ENCODE measurements around the gene CA9. TPM values are rescaled to one million over a fixed set of nuclear protein-coding genes. Genes with fewer than 3 reads are reported as not detected.

The CA9 gene
- total RNA-seq, 4 donors from 2014 or later = 0.14 TPM; not detected in 3

DNA sequence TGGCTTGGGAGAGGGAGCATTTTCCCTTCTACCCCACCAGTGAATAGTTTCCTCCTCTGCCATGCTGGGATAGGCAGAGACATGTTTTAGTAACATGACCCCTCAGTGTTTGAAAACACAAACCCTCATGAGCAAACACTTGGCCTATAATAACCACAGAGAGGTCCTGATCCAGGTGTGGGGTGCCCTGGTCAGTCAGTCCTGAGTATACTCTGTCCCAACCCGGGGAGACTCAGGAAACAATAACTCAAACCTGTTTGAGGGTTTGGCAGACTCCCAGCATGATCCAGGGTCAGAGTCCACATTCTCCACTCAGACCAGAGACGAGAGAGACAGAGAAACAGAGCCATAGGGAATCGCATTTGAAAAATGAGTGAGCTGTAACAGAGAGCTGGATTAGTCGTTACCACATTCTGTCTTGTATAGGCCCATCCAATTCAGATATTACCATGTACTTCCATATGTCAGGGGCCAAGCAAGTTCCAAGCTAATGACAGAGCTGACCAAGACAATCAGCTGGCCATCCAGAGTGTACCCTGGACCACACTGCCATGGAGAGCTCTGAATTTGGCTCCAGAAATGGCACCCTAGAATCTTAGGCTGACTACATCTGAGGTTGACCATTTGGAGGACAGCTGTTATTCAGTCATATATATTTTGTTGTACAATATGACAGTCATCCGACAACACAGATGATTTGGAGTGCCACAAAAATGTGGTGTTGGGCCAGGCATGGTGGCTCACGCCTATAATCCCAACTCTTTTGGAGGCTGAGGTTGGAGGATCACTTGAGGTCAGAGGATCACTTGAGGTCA, 4.2 kb upstream of the CA9 start:
- intact Hi-C loops (cut with DNase I; ENCODE audit: low total_unique reads) = no loop called here
- DNase-seq = no peak
- no peaks in the 10 kb centered on the region for H3K36me3 ChIP-seq
- no peak overlapping the region for H3K4me3 ChIP-seq
- no peaks in the 10 kb centered on the region for H3K9me3 ChIP-seq
- H3K27me3 ChIP-seq = no peaks in the 10 kb centered on the region
- H3K27ac ChIP-seq = no peak overlapping the region
- no peak for TF ChIP-seq POLR2A (IDR thresholded peaks at IDR 0.05)
- TF ChIP-seq, protein P1, sequence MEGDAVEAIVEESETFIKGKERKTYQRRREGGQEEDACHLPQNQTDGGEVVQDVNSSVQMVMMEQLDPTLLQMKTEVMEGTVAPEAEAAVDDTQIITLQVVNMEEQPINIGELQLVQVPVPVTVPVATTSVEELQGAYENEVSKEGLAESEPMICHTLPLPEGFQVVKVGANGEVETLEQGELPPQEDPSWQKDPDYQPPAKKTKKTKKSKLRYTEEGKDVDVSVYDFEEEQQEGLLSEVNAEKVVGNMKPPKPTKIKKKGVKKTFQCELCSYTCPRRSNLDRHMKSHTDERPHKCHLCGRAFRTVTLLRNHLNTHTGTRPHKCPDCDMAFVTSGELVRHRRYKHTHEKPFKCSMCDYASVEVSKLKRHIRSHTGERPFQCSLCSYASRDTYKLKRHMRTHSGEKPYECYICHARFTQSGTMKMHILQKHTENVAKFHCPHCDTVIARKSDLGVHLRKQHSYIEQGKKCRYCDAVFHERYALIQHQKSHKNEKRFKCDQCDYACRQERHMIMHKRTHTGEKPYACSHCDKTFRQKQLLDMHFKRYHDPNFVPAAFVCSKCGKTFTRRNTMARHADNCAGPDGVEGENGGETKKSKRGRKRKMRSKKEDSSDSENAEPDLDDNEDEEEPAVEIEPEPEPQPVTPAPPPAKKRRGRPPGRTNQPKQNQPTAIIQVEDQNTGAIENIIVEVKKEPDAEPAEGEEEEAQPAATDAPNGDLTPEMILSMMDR (IDR thresholded peaks at IDR 0.05) = no peak
- no peaks in the 10 kb centered on the region for H3K4me1 ChIP-seq

DNA sequence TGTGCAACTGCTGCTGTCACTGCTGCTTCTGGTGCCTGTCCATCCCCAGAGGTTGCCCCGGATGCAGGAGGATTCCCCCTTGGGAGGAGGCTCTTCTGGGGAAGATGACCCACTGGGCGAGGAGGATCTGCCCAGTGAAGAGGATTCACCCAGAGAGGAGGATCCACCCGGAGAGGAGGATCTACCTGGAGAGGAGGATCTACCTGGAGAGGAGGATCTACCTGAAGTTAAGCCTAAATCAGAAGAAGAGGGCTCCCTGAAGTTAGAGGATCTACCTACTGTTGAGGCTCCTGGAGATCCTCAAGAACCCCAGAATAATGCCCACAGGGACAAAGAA, 265 bp downstream of the CA9 start:
- intact Hi-C loops (cut with DNase I; ENCODE audit: low total_unique reads) = no loop called here
- H3K4me1 ChIP-seq = no peaks in the 10 kb centered on the region
- H3K27ac ChIP-seq = no peak overlapping the region

DNA sequence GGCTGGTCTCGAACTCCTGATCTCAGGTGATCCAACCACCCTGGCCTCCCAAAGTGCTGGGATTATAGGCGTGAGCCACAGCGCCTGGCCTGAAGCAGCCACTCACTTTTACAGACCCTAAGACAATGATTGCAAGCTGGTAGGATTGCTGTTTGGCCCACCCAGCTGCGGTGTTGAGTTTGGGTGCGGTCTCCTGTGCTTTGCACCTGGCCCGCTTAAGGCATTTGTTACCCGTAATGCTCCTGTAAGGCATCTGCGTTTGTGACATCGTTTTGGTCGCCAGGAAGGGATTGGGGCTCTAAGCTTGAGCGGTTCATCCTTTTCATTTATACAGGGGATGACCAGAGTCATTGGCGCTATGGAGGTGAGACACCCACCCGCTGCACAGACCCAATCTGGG, 1.5 kb downstream of the CA9 start:
- H3K36me3 ChIP-seq = no peaks in the 10 kb centered on the region
- H3K27me3 ChIP-seq = no peaks in the 10 kb centered on the region
- TF ChIP-seq POLR2A (IDR thresholded peaks at IDR 0.05) = no peak
- TF ChIP-seq, protein P1 (IDR thresholded peaks at IDR 0.05) = no peak
- no peak overlapping the region for H3K27ac ChIP-seq
- intact Hi-C loops (cut with DNase I; ENCODE audit: low total_unique reads) = no loop called here
- H3K4me3 ChIP-seq = peak overlapping the region; percentile 34 to 44
- H3K9me3 ChIP-seq = no peaks in the 10 kb centered on the region
- DNase-seq = peak in 1 of 2 donors; percentile 14
- no peaks in the 10 kb centered on the region for H3K4me1 ChIP-seq

More for the DNA sequence above, 265 bp downstream of the CA9 start:
- Histone ChIP-seq H3K36me3 (no peaks in the 10 kb centered on the region), H3K4me3 (no peak overlapping the region), H3K27me3 (no peaks in the 10 kb centered on the region), H3K9me3 (no peaks in the 10 kb centered on the region)
- TF ChIP-seq, protein P1 (IDR thresholded peaks at IDR 0.05) = no peak
- no peak for TF ChIP-seq POLR2A (IDR thresholded peaks at IDR 0.05)
- no peak for DNase-seq

DNA sequence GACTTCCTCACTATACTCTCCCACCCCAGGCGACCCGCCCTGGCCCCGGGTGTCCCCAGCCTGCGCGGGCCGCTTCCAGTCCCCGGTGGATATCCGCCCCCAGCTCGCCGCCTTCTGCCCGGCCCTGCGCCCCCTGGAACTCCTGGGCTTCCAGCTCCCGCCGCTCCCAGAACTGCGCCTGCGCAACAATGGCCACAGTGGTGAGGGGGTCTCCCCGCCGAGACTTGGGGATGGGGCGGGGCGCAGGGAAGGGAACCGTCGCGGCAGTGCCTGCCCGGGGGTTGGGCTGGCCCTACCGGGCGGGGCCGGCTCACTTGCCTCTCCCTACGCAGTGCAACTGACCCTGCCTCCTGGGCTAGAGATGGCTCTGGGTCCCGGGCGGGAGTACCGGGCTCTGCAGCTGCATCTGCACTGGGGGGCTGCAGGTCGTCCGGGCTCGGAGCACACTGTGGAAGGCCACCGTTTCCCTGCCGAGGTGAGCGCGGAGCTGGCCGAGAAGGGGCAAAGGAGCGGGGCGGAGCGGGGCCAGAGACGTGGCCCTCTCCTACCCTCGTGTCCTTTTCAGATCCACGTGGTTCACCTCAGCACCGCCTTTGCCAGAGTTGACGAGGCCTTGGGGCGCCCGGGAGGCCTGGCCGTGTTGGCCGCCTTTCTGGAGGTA, 2.1 kb downstream of the CA9 start:
- DNase-seq = peak in 1 of 2 donors; percentile 48
- Histone ChIP-seq H3K4me3 (peak overlapping the region; percentile 34 to 44), H3K36me3 (no peaks in the 10 kb centered on the region), H3K9me3 (no peaks in the 10 kb centered on the region), H3K27ac (peak overlapping the region in 1 of 2 donors; percentile 16), H3K27me3 (no peaks in the 10 kb centered on the region), H3K4me1 (no peaks in the 10 kb centered on the region)
- intact Hi-C loops (cut with DNase I; ENCODE audit: low total_unique reads) = no loop called here
- TF ChIP-seq, protein P1 (IDR thresholded peaks at IDR 0.05) = no peak
- no peak for TF ChIP-seq POLR2A (IDR thresholded peaks at IDR 0.05)

DNA sequence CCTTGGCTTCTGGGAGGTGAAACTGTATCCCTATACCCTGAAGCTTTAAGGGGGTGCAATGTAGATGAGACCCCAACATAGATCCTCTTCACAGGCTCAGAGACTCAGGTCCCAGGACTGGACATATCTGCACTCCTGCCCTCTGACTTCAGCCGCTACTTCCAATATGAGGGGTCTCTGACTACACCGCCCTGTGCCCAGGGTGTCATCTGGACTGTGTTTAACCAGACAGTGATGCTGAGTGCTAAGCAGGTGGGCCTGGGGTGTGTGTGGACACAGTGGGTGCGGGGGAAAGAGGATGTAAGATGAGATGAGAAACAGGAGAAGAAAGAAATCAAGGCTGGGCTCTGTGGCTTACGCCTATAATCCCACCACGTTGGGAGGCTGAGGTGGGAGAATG, 5.4 kb downstream of the CA9 start:
- H3K36me3 ChIP-seq = no peaks in the 10 kb centered on the region
- no peaks in the 10 kb centered on the region for H3K27me3 ChIP-seq
- no peak overlapping the region for H3K27ac ChIP-seq
- no peaks in the 10 kb centered on the region for H3K9me3 ChIP-seq
- H3K4me3 ChIP-seq = no peak overlapping the region
- peaks cover 0 to 7% of the 10 kb centered on the region in 2 donors for H3K4me1 ChIP-seq
- DNase-seq = no peak
- intact Hi-C loops (cut with DNase I; ENCODE audit: low total_unique reads) = no loop called here
- TF ChIP-seq POLR2A (IDR thresholded peaks at IDR 0.05) = no peak
- TF ChIP-seq, protein P1 (IDR thresholded peaks at IDR 0.05) = no peak

Data from uterus (tissue), 4 donors.